Breast epithelium (tissue), 4 donors: Measurements from ENCODE around the gene ZDHHC5. TPM values are rescaled to one million over a fixed set of nuclear protein-coding genes. Genes with fewer than 3 reads are reported as not detected.

Experiments
- DNase-seq, 2 donors: peaks; one replicate each; pipeline ENCODE4 v3.0.0-alpha.2; 2019; ENCODE audit warnings: low spot score in 2 of 2
- H3K27ac ChIP-seq, 2 donors: fragments of 200-600 bp; sonication (generic) in 1 of 2; one replicate each; pipeline ENCODE4 v1.5.1; 2016 to 2019; ENCODE audit warnings: mild to moderate bottlenecking in 1 of 2
- H3K27me3 ChIP-seq, 2 donors: fragments of 200-600 bp; sonication (generic) in 1 of 2; one replicate each; pipeline versions ENCODE4 v1.5.1 to v1.6.0; 2017 to 2019; ENCODE audit warnings: control low read depth in 1 of 2, mild to moderate bottlenecking in 1 of 2
- H3K36me3 ChIP-seq: fragments of 200-600 bp; one replicate; pipeline ENCODE4 v1.5.1; 2019
- H3K4me1 ChIP-seq, 2 donors: fragments of 200-600 bp; sonication (generic); one replicate each; pipeline ENCODE4 v1.5.1; 2016 to 2019; ENCODE audit warnings: control low read depth in 1 of 2
- H3K4me3 ChIP-seq, 3 donors: fragments of 200-600 bp; sonication (generic); 1 replicate in 2 of 3; 2 replicates in 1 of 3; pipeline ENCODE4 v1.5.1; 2016 to 2019; ENCODE audit warnings: mild to moderate bottlenecking in 3 of 3, moderate library complexity in 2 of 3
- H3K9me3 ChIP-seq, 2 donors: fragments of 200-600 bp; sonication (generic) in 1 of 2; one replicate each; pipeline ENCODE4 v1.5.1; 2016 to 2019; ENCODE audit warnings: control low read depth in 1 of 2
- POLR2A ChIP-seq: fragments of 450-650 bp; IDR thresholded peaks from one replicate; pipeline ENCODE4 v1.6.1; 2016; ENCODE audit warnings: antibody characterized with exemption, mild to moderate bottlenecking, moderate library complexity
- POLR2AphosphoS5 ChIP-seq, 3 donors: sonication (generic); formaldehyde crosslinking; IDR thresholded peaks; one replicate each; pipeline ENCODE4 v1.6.1; 2017; ENCODE audit warnings: antibody characterized with exemption in 3 of 3
- intact Hi-C: fragments of 100-400 bp; cut with DNase I; formaldehyde crosslinking; loops from one replicate; pipeline ENCODE4 v1.15.1; 2023; ENCODE audit warnings: low total_unique reads
- total RNA-seq, 3 donors: library from RNA; depleted of rRNA; stranded (reverse); fragments of >200 nt; gene quantifications; one replicate each; pipeline ENCODE4 v1.1.0, GENCODE V29; 2016
- TF ChIP-seq, protein P1 (sequence below), 3 donors: fragments of 450-650 bp; IDR thresholded peaks; one replicate each; pipeline ENCODE4 v1.5.1; 2016 to 2017; ENCODE audit warnings: antibody characterized with exemption in 3 of 3, mild to moderate bottlenecking in 3 of 3, moderate library complexity in 3 of 3

ZDHHC5 gene
- total RNA-seq, 3 donors from 2014 or later: 39.3 to 50.2 (median 39.8) TPM

DNA sequence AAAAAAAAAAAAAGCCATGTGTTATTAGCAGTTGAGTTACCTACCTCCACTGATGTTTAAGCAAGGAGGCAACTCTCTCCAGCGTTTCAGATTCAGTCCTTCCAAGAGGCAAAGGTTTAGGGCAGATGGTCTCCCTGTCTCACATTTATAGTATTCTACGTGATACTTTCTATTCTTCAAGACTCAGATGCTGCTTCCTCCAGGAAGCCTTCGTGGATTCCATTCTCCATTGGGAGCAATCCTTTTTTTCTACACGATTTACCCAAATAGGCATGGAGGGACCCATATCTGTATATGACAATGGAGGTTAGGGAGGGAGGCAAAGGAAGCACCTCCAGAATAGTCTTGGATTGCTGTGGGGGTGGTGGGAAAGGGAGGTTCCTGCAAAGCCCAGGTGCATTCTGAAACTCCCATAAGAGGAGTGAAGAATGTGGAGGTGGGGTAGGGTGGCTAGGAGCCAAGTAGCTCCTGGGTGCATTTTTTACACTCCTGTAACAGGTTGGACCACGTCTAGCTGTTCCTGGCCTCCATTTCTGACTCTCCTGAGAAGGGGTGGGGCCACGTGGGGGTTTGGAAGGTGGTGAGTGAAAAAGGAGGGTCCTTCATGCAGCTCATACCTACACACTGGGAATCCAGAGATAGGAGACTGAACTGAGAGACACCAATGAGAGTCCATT is 34.4 kb upstream of the ZDHHC5 start:
- intact Hi-C loops: no loop called here
- Histone ChIP-seq H3K4me1 (no peaks in the 10 kb centered on the region), H3K36me3 (no peaks in the 10 kb centered on the region), H3K4me3 (no peak overlapping the region), H3K27ac (no peak overlapping the region), H3K9me3 (no peaks in the 10 kb centered on the region), H3K27me3 (no peaks in the 10 kb centered on the region)
- no peak for DNase-seq
- TF ChIP-seq, protein P1, sequence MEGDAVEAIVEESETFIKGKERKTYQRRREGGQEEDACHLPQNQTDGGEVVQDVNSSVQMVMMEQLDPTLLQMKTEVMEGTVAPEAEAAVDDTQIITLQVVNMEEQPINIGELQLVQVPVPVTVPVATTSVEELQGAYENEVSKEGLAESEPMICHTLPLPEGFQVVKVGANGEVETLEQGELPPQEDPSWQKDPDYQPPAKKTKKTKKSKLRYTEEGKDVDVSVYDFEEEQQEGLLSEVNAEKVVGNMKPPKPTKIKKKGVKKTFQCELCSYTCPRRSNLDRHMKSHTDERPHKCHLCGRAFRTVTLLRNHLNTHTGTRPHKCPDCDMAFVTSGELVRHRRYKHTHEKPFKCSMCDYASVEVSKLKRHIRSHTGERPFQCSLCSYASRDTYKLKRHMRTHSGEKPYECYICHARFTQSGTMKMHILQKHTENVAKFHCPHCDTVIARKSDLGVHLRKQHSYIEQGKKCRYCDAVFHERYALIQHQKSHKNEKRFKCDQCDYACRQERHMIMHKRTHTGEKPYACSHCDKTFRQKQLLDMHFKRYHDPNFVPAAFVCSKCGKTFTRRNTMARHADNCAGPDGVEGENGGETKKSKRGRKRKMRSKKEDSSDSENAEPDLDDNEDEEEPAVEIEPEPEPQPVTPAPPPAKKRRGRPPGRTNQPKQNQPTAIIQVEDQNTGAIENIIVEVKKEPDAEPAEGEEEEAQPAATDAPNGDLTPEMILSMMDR (IDR thresholded peaks at IDR 0.05): no peak
- TF ChIP-seq POLR2A: no peak
- TF ChIP-seq POLR2AphosphoS5 (IDR thresholded peaks at IDR 0.05): no peak

DNA sequence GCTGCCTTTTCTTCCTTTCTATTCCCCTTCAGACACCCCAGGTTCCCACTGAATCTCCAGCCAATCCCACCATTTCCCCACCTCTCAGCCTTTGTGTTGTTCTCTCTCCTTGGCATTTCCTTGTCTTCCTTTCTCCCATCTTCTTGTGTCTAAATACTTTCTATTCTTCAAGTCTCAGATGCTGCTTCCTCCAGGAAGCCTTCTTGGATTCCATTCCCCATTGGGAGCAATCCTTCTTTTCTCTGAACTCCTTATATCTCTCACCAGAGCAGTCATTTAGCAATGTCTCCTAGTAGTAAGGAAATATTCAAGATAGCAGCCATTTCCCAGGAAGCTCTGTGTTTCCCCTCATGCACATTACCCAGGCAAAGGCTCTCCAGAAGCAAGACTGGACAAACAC is 33.6 kb upstream of the ZDHHC5 start:
- Histone ChIP-seq H3K4me3 (no peak overlapping the region), H3K9me3 (no peaks in the 10 kb centered on the region), H3K27me3 (no peaks in the 10 kb centered on the region), H3K4me1 (no peaks in the 10 kb centered on the region), H3K36me3 (no peaks in the 10 kb centered on the region), H3K27ac (no peak overlapping the region)
- TF ChIP-seq POLR2A: no peak
- TF ChIP-seq, protein P1 (IDR thresholded peaks at IDR 0.05): no peak
- no peak for TF ChIP-seq POLR2AphosphoS5 (IDR thresholded peaks at IDR 0.05)
- intact Hi-C loops: no loop called here
- DNase-seq: no peak

DNA sequence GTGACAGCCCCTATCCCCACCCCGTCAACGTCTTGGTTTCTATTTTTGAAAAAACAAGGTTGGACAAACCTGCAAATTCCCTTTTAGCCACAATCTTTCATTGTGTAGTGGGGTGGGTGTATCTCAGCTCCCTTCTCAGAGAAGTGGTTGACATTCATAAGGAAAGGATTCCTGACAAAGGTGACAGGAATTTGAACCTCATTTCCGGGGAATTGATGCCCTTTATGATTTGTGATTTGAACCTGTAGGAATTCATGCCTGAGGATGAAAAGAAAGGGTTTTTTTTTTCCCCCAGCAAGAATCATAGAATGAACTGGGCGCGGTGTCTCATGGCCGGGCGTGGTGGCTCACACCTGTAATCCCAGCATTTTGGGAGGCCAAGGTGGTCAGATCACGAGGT is 32.7 kb upstream of the ZDHHC5 start:
- intact Hi-C loops: loop anchor here (5.0 kb wide), 1 partner anchor 68 kb away; the partner anchor contains the start of gene UBE2L6
- DNase-seq: no peak

DNA sequence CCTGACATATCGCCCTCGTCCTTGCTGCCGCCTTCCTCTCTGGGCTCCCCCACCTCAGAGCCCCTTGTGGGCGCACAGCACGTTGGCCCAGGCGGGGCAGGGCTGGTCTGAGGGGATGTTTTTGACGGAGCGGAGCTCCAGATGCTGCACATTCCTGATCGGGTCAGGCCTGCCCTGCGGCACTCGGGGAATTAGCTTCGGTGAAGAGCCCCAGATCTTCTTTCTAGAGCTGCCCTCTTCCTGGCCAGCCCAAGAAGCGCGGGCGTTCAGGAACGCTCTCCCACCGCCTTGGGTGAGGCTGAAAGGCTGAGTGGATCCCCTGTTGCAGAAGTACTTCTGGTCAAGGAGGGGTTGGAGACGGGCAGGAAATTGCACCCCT is 30.3 kb upstream of the ZDHHC5 start:
- DNase-seq: peak in 1 of 2 donors; percentile 59
- TF ChIP-seq POLR2A (no peak), POLR2AphosphoS5 (IDR thresholded peaks at IDR 0.05) (peak in 1 of 3 donors; percentile 12)
- TF ChIP-seq, protein P1 (IDR thresholded peaks at IDR 0.05): no peak
- H3K9me3 ChIP-seq: no peaks in the 10 kb centered on the region

More for the DNA sequence above, 32.7 kb upstream of the ZDHHC5 start:
- no peaks in the 10 kb centered on the region for H3K9me3 ChIP-seq
- H3K27me3 ChIP-seq: no peaks in the 10 kb centered on the region
- H3K36me3 ChIP-seq: no peaks in the 10 kb centered on the region
- H3K27ac ChIP-seq: no peak overlapping the region
- TF ChIP-seq POLR2A (no peak), POLR2AphosphoS5 (IDR thresholded peaks at IDR 0.05) (no peak)
- TF ChIP-seq, protein P1 (IDR thresholded peaks at IDR 0.05): no peak
- no peak overlapping the region for H3K4me3 ChIP-seq
- H3K4me1 ChIP-seq: peaks cover 0 to 1% of the 10 kb centered on the region in 2 donors

DNA sequence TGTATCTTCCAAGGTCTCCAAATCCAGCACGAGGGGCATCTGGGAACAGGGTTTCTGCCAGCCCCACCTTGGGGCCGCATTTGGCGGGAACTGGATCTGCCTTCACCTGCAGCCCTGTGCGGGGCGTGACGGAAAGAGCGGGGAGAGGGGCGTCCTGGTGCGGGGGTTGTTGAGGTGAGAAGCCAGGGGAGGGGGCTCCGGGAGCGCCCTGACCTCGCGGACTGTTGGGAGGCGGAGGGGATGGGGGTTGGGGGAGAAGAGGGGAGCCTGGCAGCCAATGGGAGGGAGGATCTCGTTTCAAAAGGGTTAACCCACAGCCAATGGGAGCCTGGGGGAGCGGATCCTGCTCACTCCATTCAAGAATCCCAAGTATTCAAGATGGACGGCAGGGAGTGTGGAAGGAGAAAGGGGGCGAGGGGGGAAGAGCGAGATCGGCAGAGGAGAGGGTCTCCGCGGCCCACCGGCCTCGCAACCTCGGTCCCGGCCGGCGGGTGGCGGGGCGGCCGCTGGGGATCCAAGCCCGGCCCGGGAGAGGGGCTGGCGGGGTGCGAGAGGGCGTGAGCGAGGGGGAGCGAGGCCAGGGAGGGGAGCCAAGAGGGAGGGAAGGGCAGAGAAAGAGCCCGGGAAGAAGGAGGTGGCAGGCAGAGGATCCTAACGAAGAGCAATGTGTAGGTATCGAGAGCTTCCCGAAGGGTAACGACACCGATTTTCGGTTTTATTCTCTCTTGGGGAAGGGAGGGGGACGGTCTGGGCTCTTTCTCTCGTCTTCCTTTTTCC is 29.7 kb upstream of the ZDHHC5 start:
- TF ChIP-seq POLR2A: no peak
- TF ChIP-seq, protein P1 (IDR thresholded peaks at IDR 0.05): no peak
- TF ChIP-seq POLR2AphosphoS5 (IDR thresholded peaks at IDR 0.05): peak in 2 of 3 donors; percentile 25 to 64
- no peaks in the 10 kb centered on the region for H3K9me3 ChIP-seq
- H3K27ac ChIP-seq: peak overlapping the region; percentile 92 to 95
- intact Hi-C loops: loop anchor here (5.0 kb wide), 1 partner anchor 71 kb away; the partner anchor contains the start of gene UBE2L6
- no peaks in the 10 kb centered on the region for H3K27me3 ChIP-seq
- peaks cover 0 to 6% of the 10 kb centered on the region in 2 donors for H3K4me1 ChIP-seq
- peak overlapping the region; percentile 85 to 91 (median 90) for H3K4me3 ChIP-seq
- H3K36me3 ChIP-seq: no peaks in the 10 kb centered on the region
- peak in 1 of 2 donors; percentile 80 for DNase-seq

More for the DNA sequence above, 30.3 kb upstream of the ZDHHC5 start:
- intact Hi-C loops: loop anchor here (5.0 kb wide), 1 partner anchor 70 kb away; the partner anchor contains the start of gene UBE2L6
- no peaks in the 10 kb centered on the region for H3K36me3 ChIP-seq
- peak overlapping the region; percentile 92 to 95 for H3K27ac ChIP-seq
- no peaks in the 10 kb centered on the region for H3K27me3 ChIP-seq
- H3K4me1 ChIP-seq: peaks cover 0 to 6% of the 10 kb centered on the region in 2 donors
- H3K4me3 ChIP-seq: peak overlapping the region; percentile 85 to 91 (median 90)
